Gastrocnemius medialis (tissue), 4 donors: Measurements from ENCODE around the gene FGFRL1. TPM values are rescaled to one million over a fixed set of nuclear protein-coding genes. Genes with fewer than 3 reads are reported as not detected.

ENCODE experiments used
- ATAC-seq, 2 donors: fragments of 150-250 bp; one replicate each; pipeline ENCODE4 v1.9.1; 2016
- DNase-seq, 2 donors: peaks; one replicate each; pipeline ENCODE4 v3.0.0-alpha.2; 2019
- H3K27ac ChIP-seq, 4 donors: fragments of 200-600 bp; sonication (generic); 1 replicate in 1 of 4; 2 replicates in 3 of 4; pipeline ENCODE4 v1.5.1; 2016 to 2018; ENCODE audit warnings: mild to moderate bottlenecking in 2 of 4, moderate library complexity in 1 of 4
- H3K27me3 ChIP-seq, 3 donors: fragments of 200-600 bp; sonication (generic) in 2 of 3; 1 replicate in 1 of 3; 2 replicates in 2 of 3; pipeline versions ENCODE4 v1.5.1 to v1.6.0; 2016 to 2019; ENCODE audit warnings: mild to moderate bottlenecking in 1 of 3, moderate library complexity in 1 of 3
- H3K36me3 ChIP-seq, 2 donors: fragments of 200-600 bp; sonication (generic) in 1 of 2; one replicate each; pipeline ENCODE4 v1.5.1; 2017 to 2018
- H3K4me1 ChIP-seq, 2 donors: fragments of 200-600 bp; sonication (generic) in 1 of 2; one replicate each; pipeline ENCODE4 v1.5.1; 2016 to 2017; ENCODE audit warnings: mild to moderate bottlenecking in 2 of 2
- H3K4me3 ChIP-seq, 4 donors: fragments of 200-600 bp; sonication (generic) in 3 of 4; 1 replicate in 1 of 4; 2 replicates in 3 of 4; pipeline ENCODE4 v1.5.1; 2016 to 2019; ENCODE audit warnings: mild to moderate bottlenecking in 2 of 4
- H3K9me3 ChIP-seq, 3 donors: fragments of 200-600 bp; sonication (generic) in 2 of 3; 1 replicate in 1 of 3; 2 replicates in 2 of 3; pipeline ENCODE4 v1.5.1; 2016 to 2019
- CTCF ChIP-seq, 5 experiments: fragments of 450-650 bp in 3 of 5; fragments of 200-600 bp in 2 of 5; sonication (generic) in 2 of 5; IDR thresholded peaks in 4 of 5; conservative IDR thresholded peaks in 1 of 5; 1 replicate in 4 of 5; 2 replicates in 1 of 5; pipeline ENCODE4 v1.5.1; 2016 to 2019; ENCODE audit warnings: antibody characterized with exemption in 5 of 5, mild to moderate bottlenecking in 3 of 5, moderate library complexity in 3 of 5
- POLR2A ChIP-seq, 2 donors: fragments of 450-650 bp; IDR thresholded peaks; one replicate each; pipeline ENCODE4 v1.6.1; 2017; ENCODE audit warnings: antibody characterized with exemption in 2 of 2, mild to moderate bottlenecking in 2 of 2, moderate library complexity in 2 of 2
- in situ Hi-C, 4 donors: fragments of 200-750 bp; cut with MboI; loops; one replicate each; pipeline versions ENCODE4 v1.15.0 to v1.8.0; 2017; ENCODE audit warnings: low sequenced_read_pairs in 4 of 4
- intact Hi-C: fragments of 100-400 bp; cut with DNase I; formaldehyde crosslinking; loops from one replicate; pipeline ENCODE4 v1.15.1; 2023; ENCODE audit warnings: low total_unique reads
- total RNA-seq, 4 donors: library from RNA; depleted of rRNA; stranded (reverse); fragments of >200 nt; gene quantifications; one replicate each; pipeline versions ENCODE4 v1.1.0 to v1.2.3, GENCODE V29; 2016

FGFRL1 gene
- total RNA-seq, 4 donors from 2014 or later, result 10.4 to 32.4 (median 15.2) TPM

- ATAC-seq (no peak), DNase-seq (no peak)
- H3K36me3 ChIP-seq, result no peaks in the 10 kb centered on the region
- H3K27ac ChIP-seq, result no peak overlapping the region
- in situ Hi-C loops (no loop called here), intact Hi-C loops (no loop called here)
- H3K4me1 ChIP-seq, result peaks cover 15 to 16% of the 10 kb centered on the region in 2 donors
- H3K4me3 ChIP-seq, result no peak overlapping the region
- no peaks in the 10 kb centered on the region for H3K27me3 ChIP-seq
- H3K9me3 ChIP-seq, result no peaks in the 10 kb centered on the region
- TF ChIP-seq POLR2A (IDR thresholded peaks at IDR 0.05), result no peak
- TF ChIP-seq CTCF (IDR thresholded peaks at IDR 0.05 in 4 of 5, conservative IDR thresholded peaks at IDR 0.05 in 1 of 5), result no peak
Measured at GRCh38 chr4:968221-968620, 43.2 kb upstream of the FGFRL1 start.

- in situ Hi-C loops (no loop called here), intact Hi-C loops (no loop called here)
- Histone ChIP-seq H3K36me3 (no peaks in the 10 kb centered on the region), H3K4me1 (peaks cover 15 to 16% of the 10 kb centered on the region in 2 donors), H3K27ac (no peak overlapping the region), H3K4me3 (no peak overlapping the region), H3K27me3 (no peaks in the 10 kb centered on the region), H3K9me3 (no peaks in the 10 kb centered on the region)
- no peak for TF ChIP-seq POLR2A (IDR thresholded peaks at IDR 0.05)
- ATAC-seq (no peak), DNase-seq (no peak)
Measured at GRCh38 chr4:968621-969394, 42.6 kb upstream of the FGFRL1 start.

GRCh38 chr4:970046-970745 lies 41.2 kb upstream of the FGFRL1 start:
- H3K27ac ChIP-seq, result no peak overlapping the region
- no peaks in the 10 kb centered on the region for H3K36me3 ChIP-seq
- no peaks in the 10 kb centered on the region for H3K9me3 ChIP-seq
- in situ Hi-C loops (no loop called here), intact Hi-C loops (no loop called here)
- no peak overlapping the region for H3K4me3 ChIP-seq
- ATAC-seq (no peak), DNase-seq (no peak)
- H3K4me1 ChIP-seq, result peaks cover 15 to 16% of the 10 kb centered on the region in 2 donors
- H3K27me3 ChIP-seq, result no peaks in the 10 kb centered on the region
- no peak for TF ChIP-seq CTCF (IDR thresholded peaks at IDR 0.05 in 4 of 5, conservative IDR thresholded peaks at IDR 0.05 in 1 of 5)
- TF ChIP-seq POLR2A (IDR thresholded peaks at IDR 0.05), result no peak

GRCh38 chr4:970854-971520 lies 40.4 kb upstream of the FGFRL1 start:
- TF ChIP-seq POLR2A (IDR thresholded peaks at IDR 0.05), result no peak
- no peak for TF ChIP-seq CTCF (IDR thresholded peaks at IDR 0.05 in 4 of 5, conservative IDR thresholded peaks at IDR 0.05 in 1 of 5)
- Histone ChIP-seq H3K4me3 (no peak overlapping the region), H3K36me3 (no peaks in the 10 kb centered on the region), H3K4me1 (peaks cover 15 to 16% of the 10 kb centered on the region in 2 donors), H3K27me3 (no peaks in the 10 kb centered on the region), H3K9me3 (no peaks in the 10 kb centered on the region), H3K27ac (no peak overlapping the region)
- intact Hi-C loops, result no loop called here
- ATAC-seq (no peak), DNase-seq (no peak)
- in situ Hi-C loops, result no loop called here
